Measurements from ENCODE around the gene PTPRR. TPM values are rescaled to one million over a fixed set of nuclear protein-coding genes. Genes with fewer than 3 reads are reported as not detected.

The PTPRR gene
- total RNA-seq, 2 donors from 2014 or later, result 21.8 to 43.8 TPM

- H3K9ac ChIP-seq (ENCODE audit: low read depth in 2 of 2, low read length in 2 of 2), result no peak overlapping the region
- H3K4me1 ChIP-seq, result no peaks in the 10 kb centered on the region
- no peaks in the 10 kb centered on the region for H3K36me3 ChIP-seq
- intact Hi-C loops (cut with DNase I), result loop anchor here (10.0 kb wide), 1 partner anchor 247 kb away; no protein-coding TSS in a partner anchor
- no peak for TF ChIP-seq CTCF (IDR thresholded peaks at IDR 0.05)
- no peaks in the 10 kb centered on the region for H3K9me3 ChIP-seq
- DNase-seq, result no peak
- no peaks in the 10 kb centered on the region for H3K27me3 ChIP-seq
- no peak overlapping the region for H3K27ac ChIP-seq
- H3K4me3 ChIP-seq, result no peak overlapping the region
These were observed 78.4 kb downstream of the PTPRR start for GRCh38 chr12:70842136-70842535.

GRCh38 chr12:70840656-70841350 lies 79.7 kb downstream of the PTPRR start:
- DNase-seq, result no peak
- no peak overlapping the region for H3K4me3 ChIP-seq
- H3K9me3 ChIP-seq, result no peaks in the 10 kb centered on the region
- no peak overlapping the region for H3K27ac ChIP-seq
- intact Hi-C loops (cut with DNase I), result loop anchor here (10.0 kb wide), 1 partner anchor 246 kb away; no protein-coding TSS in a partner anchor
- no peaks in the 10 kb centered on the region for H3K4me1 ChIP-seq
- H3K27me3 ChIP-seq, result no peaks in the 10 kb centered on the region
- H3K9ac ChIP-seq (ENCODE audit: low read depth in 2 of 2, low read length in 2 of 2), result no peak overlapping the region
- no peaks in the 10 kb centered on the region for H3K36me3 ChIP-seq
- TF ChIP-seq CTCF (IDR thresholded peaks at IDR 0.05), result no peak

- H3K36me3 ChIP-seq, result no peaks in the 10 kb centered on the region
- no peaks in the 10 kb centered on the region for H3K4me1 ChIP-seq
- H3K9ac ChIP-seq (ENCODE audit: low read depth in 2 of 2, low read length in 2 of 2), result no peak overlapping the region
- no peaks in the 10 kb centered on the region for H3K27me3 ChIP-seq
- DNase-seq, result no peak
- intact Hi-C loops (cut with DNase I), result no loop called here
- no peak for TF ChIP-seq CTCF (IDR thresholded peaks at IDR 0.05)
- H3K4me3 ChIP-seq, result no peak overlapping the region
- no peaks in the 10 kb centered on the region for H3K9me3 ChIP-seq
- no peak overlapping the region for H3K27ac ChIP-seq
These were observed 81.0 kb downstream of the PTPRR start for GRCh38 chr12:70839544-70839943.

GRCh38 chr12:70838127-70838526 lies 82.4 kb downstream of the PTPRR start:
- Histone ChIP-seq H3K4me3 (no peak overlapping the region), H3K9me3 (no peaks in the 10 kb centered on the region), H3K27ac (no peak overlapping the region), H3K9ac (ENCODE audit: low read depth in 2 of 2, low read length in 2 of 2) (no peak overlapping the region), H3K27me3 (no peaks in the 10 kb centered on the region), H3K36me3 (no peaks in the 10 kb centered on the region), H3K4me1 (no peaks in the 10 kb centered on the region)
- no peak for DNase-seq
- intact Hi-C loops (cut with DNase I), result no loop called here
- no peak for TF ChIP-seq CTCF (IDR thresholded peaks at IDR 0.05)

GRCh38 chr12:70837026-70837425 lies 83.5 kb downstream of the PTPRR start:
- H3K36me3 ChIP-seq, result no peaks in the 10 kb centered on the region
- TF ChIP-seq CTCF (IDR thresholded peaks at IDR 0.05), result no peak
- no peak overlapping the region for H3K27ac ChIP-seq
- no peak overlapping the region for H3K9ac ChIP-seq (ENCODE audit: low read depth in 2 of 2, low read length in 2 of 2)
- H3K27me3 ChIP-seq, result no peaks in the 10 kb centered on the region
- DNase-seq, result no peak
- no peaks in the 10 kb centered on the region for H3K9me3 ChIP-seq
- no peak overlapping the region for H3K4me3 ChIP-seq
- H3K4me1 ChIP-seq, result no peaks in the 10 kb centered on the region
- intact Hi-C loops (cut with DNase I), result no loop called here

All from colonic mucosa (tissue), 4 donors.